ENCODE data around the gene IL6ST. TPM values are rescaled to one million over a fixed set of nuclear protein-coding genes. Genes with fewer than 3 reads are reported as not detected.
A peak's percentile ranks its signal among the peaks of the same experiment; 100 is the strongest.
"Not testable (repeated sequence)": the region's sequence is repeated elsewhere in the genome, so short reads cannot be mapped to it uniquely, and the experiment has no call there.

Gene IL6ST
- total RNA-seq, 1 donor from 2014 or later = 221 TPM

- no peaks in the 10 kb centered on the region for H3K27me3 Mint-ChIP-seq (ENCODE audit: low read depth)
- H3K36me3 Mint-ChIP-seq (ENCODE audit: low read depth) = peaks cover 2% of the 10 kb centered on the region
- H3K4me3 Mint-ChIP-seq (ENCODE audit: unreplicated experiment) = peak overlapping the region; percentile 98
- peaks cover 65% of the 10 kb centered on the region for H3K4me1 Mint-ChIP-seq (ENCODE audit: low read depth)
- peak overlapping the region; percentile 99 for H3K27ac Mint-ChIP-seq (ENCODE audit: unreplicated experiment)
- DNase-seq (ENCODE audit: low spot score) = peak; percentile 98
- H3K9me3 Mint-ChIP-seq (ENCODE audit: low read depth) = peaks cover 3% of the 10 kb centered on the region
- TF ChIP-seq CTCF (IDR thresholded peaks at IDR 0.05) = peak; percentile 61
These were observed 493 bp upstream of the IL6ST start for GRCh38 chr5:55994998-55995914.

GRCh38 chr5:55993731-55994494 is 850 bp downstream of the IL6ST start:
- DNase-seq (ENCODE audit: low spot score) = no peak
- no peaks in the 10 kb centered on the region for H3K27me3 Mint-ChIP-seq (ENCODE audit: low read depth)
- no peak for TF ChIP-seq CTCF (IDR thresholded peaks at IDR 0.05)
- peaks cover 73% of the 10 kb centered on the region for H3K4me1 Mint-ChIP-seq (ENCODE audit: low read depth)
- H3K36me3 Mint-ChIP-seq (ENCODE audit: low read depth) = peaks cover 2% of the 10 kb centered on the region
- peak overlapping the region; percentile 98 for H3K4me3 Mint-ChIP-seq (ENCODE audit: unreplicated experiment)
- H3K9me3 Mint-ChIP-seq (ENCODE audit: low read depth) = peaks cover 3% of the 10 kb centered on the region
- H3K27ac Mint-ChIP-seq (ENCODE audit: unreplicated experiment) = peak overlapping the region; percentile 99

- H3K27me3 Mint-ChIP-seq (ENCODE audit: low read depth) = no peaks in the 10 kb centered on the region
- no peak for DNase-seq (ENCODE audit: low spot score)
- H3K9me3 Mint-ChIP-seq (ENCODE audit: low read depth) = peaks cover 3% of the 10 kb centered on the region
- H3K4me1 Mint-ChIP-seq (ENCODE audit: low read depth) = peaks cover 66% of the 10 kb centered on the region
- peak overlapping the region; percentile 81 for H3K27ac Mint-ChIP-seq (ENCODE audit: unreplicated experiment)
- peak overlapping the region; percentile 98 for H3K4me3 Mint-ChIP-seq (ENCODE audit: unreplicated experiment)
- H3K36me3 Mint-ChIP-seq (ENCODE audit: low read depth) = peaks cover 2% of the 10 kb centered on the region
- TF ChIP-seq CTCF (IDR thresholded peaks at IDR 0.05) = no peak
These were observed 1.8 kb downstream of the IL6ST start for GRCh38 chr5:55993013-55993412.

GRCh38 chr5:55991768-55992486 is 2.8 kb downstream of the IL6ST start:
- H3K4me1 Mint-ChIP-seq (ENCODE audit: low read depth) = peaks cover 59% of the 10 kb centered on the region
- peak overlapping the region; percentile 98 for H3K4me3 Mint-ChIP-seq (ENCODE audit: unreplicated experiment)
- H3K36me3 Mint-ChIP-seq (ENCODE audit: low read depth) = peaks cover 2% of the 10 kb centered on the region
- H3K9me3 Mint-ChIP-seq (ENCODE audit: low read depth) = peaks cover 3% of the 10 kb centered on the region
- peak overlapping the region; percentile 5 for H3K27ac Mint-ChIP-seq (ENCODE audit: unreplicated experiment)
- TF ChIP-seq CTCF (IDR thresholded peaks at IDR 0.05) = peak; percentile 4
- no peaks in the 10 kb centered on the region for H3K27me3 Mint-ChIP-seq (ENCODE audit: low read depth)
- no peak for DNase-seq (ENCODE audit: low spot score)

- peaks cover 51% of the 10 kb centered on the region for H3K4me1 Mint-ChIP-seq (ENCODE audit: low read depth)
- not testable (repeated sequence) for H3K27me3 Mint-ChIP-seq (ENCODE audit: low read depth); DNase-seq (ENCODE audit: low spot score); H3K4me3 Mint-ChIP-seq (ENCODE audit: unreplicated experiment); H3K9me3 Mint-ChIP-seq (ENCODE audit: low read depth); H3K36me3 Mint-ChIP-seq (ENCODE audit: low read depth); H3K27ac Mint-ChIP-seq (ENCODE audit: unreplicated experiment)
These were observed 3.9 kb downstream of the IL6ST start for GRCh38 chr5:55990895-55991294.

Data from chondrocyte (in vitro differentiated cells).